ENCODE results near the gene GP9.

The GP9 gene

GRCh38 chr3:129039271-129040038 is 21.1 kb upstream of the GP9 start:
- H3K79me2 ChIP-seq (ENCODE audit: insufficient read depth, low read length) = no peaks in the 10 kb centered on the region
- H3F3A ChIP-seq (ENCODE audit: low read depth) = peaks cover 4% of the 10 kb centered on the region; the same call in 1 of the 2 replicates
- H3K27me3 ChIP-seq (ENCODE audit: insufficient read depth, low read length, poor library complexity, severe bottlenecking) = no peaks in the 10 kb centered on the region
- peaks cover 17% of the 10 kb centered on the region for H3K4me1 ChIP-seq (ENCODE audit: insufficient read depth, low read length, poor library complexity, severe bottlenecking)
- H3K9me2 ChIP-seq (replicated peaks; ENCODE audit: low read depth, low read length) = no peaks in the 10 kb centered on the region
- TF ChIP-seq CTCF (conservative IDR thresholded peaks at IDR 0.05; ENCODE audit: low read length) = no peak
- no peak for TF ChIP-seq EZH2phosphoT487 (IDR thresholded peaks at IDR 0.05; ENCODE audit: borderline replicate concordance)
- no peaks in the 10 kb centered on the region for H3K9me3 ChIP-seq (ENCODE audit: insufficient read depth, low read depth, low read length)
- no peak overlapping the region for H3K9ac ChIP-seq (ENCODE audit: low read depth, low read length, poor library complexity, severe bottlenecking)
- no peak overlapping the region for H2AFZ ChIP-seq (ENCODE audit: low read length)
- H3K4me3 ChIP-seq (ENCODE audit: low read length, poor library complexity, severe bottlenecking) = no peak overlapping the region
- H3K36me3 ChIP-seq (ENCODE audit: insufficient read depth, low read length) = no peaks in the 10 kb centered on the region
- no peak overlapping the region for H3K4me2 ChIP-seq (ENCODE audit: low read depth, low read length, poor library complexity, severe bottlenecking)
- H4K20me1 ChIP-seq (ENCODE audit: insufficient read depth, low read length, poor library complexity, severe bottlenecking) = no peaks in the 10 kb centered on the region

GRCh38 chr3:129040039-129040336 is 20.6 kb upstream of the GP9 start:
- no peak overlapping the region for H3K4me3 ChIP-seq (ENCODE audit: low read length, poor library complexity, severe bottlenecking)
- H3K9ac ChIP-seq (ENCODE audit: low read depth, low read length, poor library complexity, severe bottlenecking) = no peak overlapping the region
- TF ChIP-seq CTCF (conservative IDR thresholded peaks at IDR 0.05; ENCODE audit: low read length) = no peak
- TF ChIP-seq EZH2phosphoT487 (IDR thresholded peaks at IDR 0.05; ENCODE audit: borderline replicate concordance) = no peak
- peaks cover 13% of the 10 kb centered on the region for H3K4me1 ChIP-seq (ENCODE audit: insufficient read depth, low read length, poor library complexity, severe bottlenecking)
- peaks cover 2% of the 10 kb centered on the region; the same call in 1 of the 2 replicates for H3F3A ChIP-seq (ENCODE audit: low read depth)
- H3K9me3 ChIP-seq (ENCODE audit: insufficient read depth, low read depth, low read length) = no peaks in the 10 kb centered on the region
- H3K79me2 ChIP-seq (ENCODE audit: insufficient read depth, low read length) = no peaks in the 10 kb centered on the region
- no peaks in the 10 kb centered on the region for H3K36me3 ChIP-seq (ENCODE audit: insufficient read depth, low read length)
- H4K20me1 ChIP-seq (ENCODE audit: insufficient read depth, low read length, poor library complexity, severe bottlenecking) = no peaks in the 10 kb centered on the region
- no peak overlapping the region for H2AFZ ChIP-seq (ENCODE audit: low read length)
- no peaks in the 10 kb centered on the region for H3K27me3 ChIP-seq (ENCODE audit: insufficient read depth, low read length, poor library complexity, severe bottlenecking)
- H3K9me2 ChIP-seq (replicated peaks; ENCODE audit: low read depth, low read length) = no peaks in the 10 kb centered on the region
- no peak overlapping the region for H3K4me2 ChIP-seq (ENCODE audit: low read depth, low read length, poor library complexity, severe bottlenecking)

- TF ChIP-seq CTCF (conservative IDR thresholded peaks at IDR 0.05; ENCODE audit: low read length) (no peak), EZH2phosphoT487 (IDR thresholded peaks at IDR 0.05; ENCODE audit: borderline replicate concordance) (no peak)
- no peaks in the 10 kb centered on the region for H3K79me2 ChIP-seq (ENCODE audit: insufficient read depth, low read length)
- no peak overlapping the region for H3K4me2 ChIP-seq (ENCODE audit: low read depth, low read length, poor library complexity, severe bottlenecking)
- H4K20me1 ChIP-seq (ENCODE audit: insufficient read depth, low read length, poor library complexity, severe bottlenecking) = no peaks in the 10 kb centered on the region
- H3K36me3 ChIP-seq (ENCODE audit: insufficient read depth, low read length) = no peaks in the 10 kb centered on the region
- no peak overlapping the region for H3K9ac ChIP-seq (ENCODE audit: low read depth, low read length, poor library complexity, severe bottlenecking)
- H2AFZ ChIP-seq (ENCODE audit: low read length) = no peak overlapping the region
- peaks cover 6% of the 10 kb centered on the region for H3K4me1 ChIP-seq (ENCODE audit: insufficient read depth, low read length, poor library complexity, severe bottlenecking)
- no peak overlapping the region for H3K4me3 ChIP-seq (ENCODE audit: low read length, poor library complexity, severe bottlenecking)
- no peaks in the 10 kb centered on the region for H3F3A ChIP-seq (ENCODE audit: low read depth)
- no peaks in the 10 kb centered on the region for H3K9me2 ChIP-seq (replicated peaks; ENCODE audit: low read depth, low read length)
- no peaks in the 10 kb centered on the region for H3K27me3 ChIP-seq (ENCODE audit: insufficient read depth, low read length, poor library complexity, severe bottlenecking)
- H3K9me3 ChIP-seq (ENCODE audit: insufficient read depth, low read depth, low read length) = no peaks in the 10 kb centered on the region
These were observed 19.8 kb upstream of the GP9 start for GRCh38 chr3:129040579-129041300.

Data from Loucy (cell line).